Upper lobe of left lung (tissue), 6 donors: ENCODE results near the gene SRD5A1. TPM values are rescaled to one million over a fixed set of nuclear protein-coding genes. Genes with fewer than 3 reads are reported as not detected.

Experiments used
- ATAC-seq, 2 donors: fragments of 200-7000 bp; cut with Tn5 transposase; one replicate each; pipeline ENCODE4 v1.9.1; 2022; ENCODE audit warnings: mild to moderate bottlenecking in 2 of 2, moderate library complexity in 2 of 2; ENCODE audit not compliant: low FRiP score in 2 of 2
- DNase-seq, 2 donors: peaks; one replicate each; pipeline ENCODE4 v3.0.0-alpha.2; 2019 to 2020
- H3K27ac ChIP-seq, 4 donors: fragments of 200-600 bp; sonication (generic); one replicate each; pipeline ENCODE4 v1.5.1; 2016 to 2019
- H3K27me3 ChIP-seq, 4 donors: fragments of 200-600 bp; sonication (generic); one replicate each; pipeline ENCODE4 v1.5.1; 2017 to 2019
- H3K36me3 ChIP-seq, 4 donors: fragments of 200-600 bp; sonication (generic); one replicate each; pipeline ENCODE4 v1.5.1; 2016 to 2019
- H3K4me1 ChIP-seq, 4 donors: fragments of 200-600 bp; sonication (generic); one replicate each; pipeline ENCODE4 v1.5.1; 2018 to 2019
- H3K4me3 ChIP-seq, 4 donors: fragments of 200-600 bp; sonication (generic); one replicate each; pipeline ENCODE4 v1.5.1; 2017 to 2019; ENCODE audit warnings: mild to moderate bottlenecking in 2 of 4, moderate library complexity in 1 of 4
- H3K9me3 ChIP-seq, 4 donors: fragments of 200-600 bp; sonication (generic); one replicate each; pipeline ENCODE4 v1.5.1; 2018 to 2019
- EP300 ChIP-seq, 4 donors: sonication (generic); formaldehyde crosslinking; IDR thresholded peaks; one replicate each; pipeline ENCODE4 v1.5.1; 2017; ENCODE audit warnings: antibody characterized with exemption in 4 of 4, control low read depth in 2 of 4
- POLR2A ChIP-seq, 4 donors: fragments of 450-650 bp; IDR thresholded peaks; one replicate each; pipeline ENCODE4 v1.5.1; 2016 to 2017; ENCODE audit warnings: antibody characterized with exemption in 4 of 4, mild to moderate bottlenecking in 2 of 4
- POLR2AphosphoS5 ChIP-seq, 2 donors: sonication (generic); formaldehyde crosslinking; IDR thresholded peaks; one replicate each; pipeline ENCODE4 v1.5.1; 2017; ENCODE audit warnings: antibody characterized with exemption in 2 of 2
- WGBS, 2 donors: methylation state at CpG; one replicate each; pipeline ENCODE4 v1.1.5; 2017 to 2018; 5-methylcytosine and 5-hydroxymethylcytosine counted together
- total RNA-seq, 6 donors: library from RNA; depleted of rRNA in 4 of 6; stranded (reverse); fragments of >200 nt in 4 of 6; gene quantifications; one replicate each; pipeline versions ENCODE4 v1.1.0 to v1.2.1, GENCODE V29; 2016 to 2021
- TF ChIP-seq, protein P1 (sequence below), 6 experiments: fragments of 450-650 bp in 4 of 6; fragments of 200-600 bp in 2 of 6; sonication (generic) in 2 of 6; IDR thresholded peaks; one replicate each; pipeline ENCODE4 v1.5.1; 2016 to 2019; ENCODE audit warnings: antibody characterized with exemption in 6 of 6
- donor health status: DM: no; HTN: no; CAD: no; lungs with moderate emphysema.
- donor health status: DM: no; HTN: yes; CAD: no; lungs with severe emphysema.

The SRD5A1 gene
- total RNA-seq, 6 donors from 2014 or later: 3.1 to 10.8 (median 8.8) TPM

DNA sequence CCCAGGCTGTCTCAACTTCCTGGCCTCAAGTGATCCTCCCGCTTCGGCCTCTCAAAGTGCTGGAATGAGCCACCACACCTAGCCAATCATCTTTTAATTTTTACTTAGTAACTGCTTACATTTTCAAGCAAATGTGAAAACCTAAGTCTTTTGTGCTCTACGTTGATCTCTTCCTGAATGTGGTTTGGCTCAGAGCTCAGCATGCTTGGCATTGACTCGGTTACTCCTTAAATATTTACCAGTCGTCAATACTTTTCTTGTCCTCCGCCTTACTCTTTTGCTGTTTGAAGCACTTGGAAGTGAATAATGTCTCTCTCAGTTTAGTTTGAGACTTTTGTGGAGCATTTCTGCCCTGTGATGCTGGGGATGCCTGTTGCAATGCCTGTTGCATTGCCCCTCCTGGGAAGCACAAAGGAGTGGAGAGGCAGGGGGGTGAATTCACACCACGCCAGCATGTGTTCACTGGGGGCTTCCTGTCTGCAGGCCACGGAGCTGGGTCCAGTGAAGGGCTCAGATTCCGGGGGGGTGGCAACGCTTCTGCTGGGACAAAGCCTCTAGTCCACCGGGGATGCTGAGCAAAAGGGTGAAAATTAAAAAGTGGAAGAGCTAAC, 66.9 kb downstream of the SRD5A1 start:
- TF ChIP-seq EP300 (IDR thresholded peaks at IDR 0.05): no peak
- no peak overlapping the region for H3K27ac ChIP-seq
- H3K4me3 ChIP-seq: no peak overlapping the region
- H3K36me3 ChIP-seq: no peaks in the 10 kb centered on the region
- H3K4me1 ChIP-seq: peaks cover 11 to 17% (median 13%) of the 10 kb centered on the region in 4 donors
- DNase-seq (no peak), ATAC-seq (no peak)
- H3K9me3 ChIP-seq: no peaks in the 10 kb centered on the region
- 40 to 53% methylated on average over 11 of the region's 11 CpGs for WGBS, 2 donors
- H3K27me3 ChIP-seq: no peaks in the 10 kb centered on the region

DNA sequence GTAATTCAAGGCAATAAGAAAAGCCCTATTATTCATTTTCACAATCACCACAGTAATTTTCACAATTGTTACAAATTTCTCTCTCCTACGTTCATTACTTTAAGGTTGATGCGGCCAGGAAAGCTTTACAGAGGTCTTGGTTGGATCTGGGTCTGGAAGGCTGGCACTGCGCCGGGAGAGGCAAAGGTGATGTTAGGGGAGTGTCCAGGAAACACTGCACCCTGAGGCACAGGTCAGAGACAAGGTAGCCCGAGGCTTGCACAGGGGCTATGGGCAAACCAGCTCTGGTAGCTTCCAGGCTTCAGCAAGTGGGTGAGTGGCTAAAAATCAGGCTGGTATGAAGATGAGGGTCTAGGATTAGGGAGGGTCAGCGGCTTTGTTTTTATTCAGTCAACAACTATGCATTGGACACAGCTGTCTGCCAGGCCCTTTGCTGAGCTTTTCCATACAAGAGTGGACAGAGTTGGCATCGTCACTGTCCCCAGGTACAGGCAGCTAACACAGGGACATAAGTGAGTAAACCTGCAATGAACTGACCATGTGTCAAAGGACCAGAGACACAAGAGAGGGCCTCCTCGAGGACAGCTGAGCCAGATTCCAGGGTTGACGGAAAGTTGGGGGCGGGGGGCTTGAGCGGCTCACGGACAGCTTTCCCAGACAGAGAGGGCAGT, 67.6 kb downstream of the SRD5A1 start:
- Histone ChIP-seq H3K27me3 (no peaks in the 10 kb centered on the region), H3K4me1 (peaks cover 11 to 19% (median 13%) of the 10 kb centered on the region in 4 donors), H3K36me3 (no peaks in the 10 kb centered on the region), H3K9me3 (no peaks in the 10 kb centered on the region), H3K27ac (no peak overlapping the region), H3K4me3 (no peak overlapping the region)
- ATAC-seq: no peak
- no peak for DNase-seq
- TF ChIP-seq EP300 (IDR thresholded peaks at IDR 0.05) (no peak), POLR2AphosphoS5 (IDR thresholded peaks at IDR 0.05) (no peak), POLR2A (IDR thresholded peaks at IDR 0.05) (no peak)
- TF ChIP-seq, protein P1, sequence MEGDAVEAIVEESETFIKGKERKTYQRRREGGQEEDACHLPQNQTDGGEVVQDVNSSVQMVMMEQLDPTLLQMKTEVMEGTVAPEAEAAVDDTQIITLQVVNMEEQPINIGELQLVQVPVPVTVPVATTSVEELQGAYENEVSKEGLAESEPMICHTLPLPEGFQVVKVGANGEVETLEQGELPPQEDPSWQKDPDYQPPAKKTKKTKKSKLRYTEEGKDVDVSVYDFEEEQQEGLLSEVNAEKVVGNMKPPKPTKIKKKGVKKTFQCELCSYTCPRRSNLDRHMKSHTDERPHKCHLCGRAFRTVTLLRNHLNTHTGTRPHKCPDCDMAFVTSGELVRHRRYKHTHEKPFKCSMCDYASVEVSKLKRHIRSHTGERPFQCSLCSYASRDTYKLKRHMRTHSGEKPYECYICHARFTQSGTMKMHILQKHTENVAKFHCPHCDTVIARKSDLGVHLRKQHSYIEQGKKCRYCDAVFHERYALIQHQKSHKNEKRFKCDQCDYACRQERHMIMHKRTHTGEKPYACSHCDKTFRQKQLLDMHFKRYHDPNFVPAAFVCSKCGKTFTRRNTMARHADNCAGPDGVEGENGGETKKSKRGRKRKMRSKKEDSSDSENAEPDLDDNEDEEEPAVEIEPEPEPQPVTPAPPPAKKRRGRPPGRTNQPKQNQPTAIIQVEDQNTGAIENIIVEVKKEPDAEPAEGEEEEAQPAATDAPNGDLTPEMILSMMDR (IDR thresholded peaks at IDR 0.05): no peak
- WGBS, 2 donors: 82 to 86% methylated on average over 9 to 12 of the region's 12 CpGs

DNA sequence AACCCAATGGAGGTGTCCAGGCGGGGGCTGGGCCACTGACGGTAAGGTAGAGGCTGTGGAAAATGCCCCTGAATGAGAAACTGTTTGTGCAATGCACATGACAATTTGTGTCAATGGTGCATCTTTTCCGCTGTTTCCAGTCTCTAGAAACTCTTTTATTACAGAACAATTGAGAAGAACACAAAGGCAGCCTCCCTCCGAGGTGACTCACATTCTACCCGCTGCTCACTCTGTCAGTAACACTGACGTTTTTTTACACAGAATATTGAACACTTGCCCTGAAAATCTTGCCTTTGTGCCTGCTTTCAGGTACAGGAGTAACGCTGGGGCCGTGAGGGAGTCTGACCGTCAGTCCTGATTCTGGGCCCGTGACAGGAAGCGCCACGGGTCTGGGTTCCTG, 68.3 kb downstream of the SRD5A1 start:
- Histone ChIP-seq H3K4me3 (no peak overlapping the region), H3K27me3 (no peaks in the 10 kb centered on the region), H3K9me3 (no peaks in the 10 kb centered on the region), H3K36me3 (no peaks in the 10 kb centered on the region), H3K27ac (no peak overlapping the region), H3K4me1 (peaks cover 11 to 19% (median 13%) of the 10 kb centered on the region in 4 donors)
- TF ChIP-seq EP300 (IDR thresholded peaks at IDR 0.05): no peak
- TF ChIP-seq, protein P1 (IDR thresholded peaks at IDR 0.05): no peak
- TF ChIP-seq POLR2A (IDR thresholded peaks at IDR 0.05): no peak
- TF ChIP-seq POLR2AphosphoS5 (IDR thresholded peaks at IDR 0.05): no peak
- no peak for DNase-seq
- ATAC-seq: no peak
- WGBS, 2 donors: 80 to 83% methylated on average over 12 of the region's 12 CpGs

DNA sequence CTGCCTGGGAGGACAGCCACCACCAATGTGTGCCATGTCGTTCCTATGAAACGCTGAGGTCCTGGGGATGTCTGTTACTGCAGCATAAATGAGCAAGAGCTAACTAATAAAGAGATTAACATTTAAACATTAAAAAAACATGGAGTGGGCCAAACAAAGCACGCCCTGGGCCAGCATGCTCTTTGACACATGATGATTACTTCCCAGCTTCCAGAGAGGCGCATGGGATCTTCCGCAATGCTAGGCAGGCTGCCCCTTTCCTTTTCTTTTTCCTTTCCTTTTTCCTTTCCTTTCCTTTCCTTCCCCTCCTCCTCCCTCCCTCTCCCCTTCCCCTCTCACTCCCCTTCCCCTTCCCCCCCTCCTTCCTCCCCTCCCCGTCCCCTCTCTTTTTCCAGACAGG, 69.4 kb downstream of the SRD5A1 start:
- TF ChIP-seq, protein P1 (IDR thresholded peaks at IDR 0.05): no peak
- no peak for TF ChIP-seq POLR2A (IDR thresholded peaks at IDR 0.05)
- TF ChIP-seq POLR2AphosphoS5 (IDR thresholded peaks at IDR 0.05): no peak
- no peak for TF ChIP-seq EP300 (IDR thresholded peaks at IDR 0.05)
- DNase-seq (no peak), ATAC-seq (no peak)
- 94% methylated on average over 6 of the region's 6 CpGs for WGBS, 2 donors
- Histone ChIP-seq H3K9me3 (no peaks in the 10 kb centered on the region), H3K27ac (no peak overlapping the region), H3K4me1 (peaks cover 11 to 19% (median 13%) of the 10 kb centered on the region in 4 donors), H3K36me3 (no peaks in the 10 kb centered on the region), H3K4me3 (no peak overlapping the region), H3K27me3 (no peaks in the 10 kb centered on the region)

DNA sequence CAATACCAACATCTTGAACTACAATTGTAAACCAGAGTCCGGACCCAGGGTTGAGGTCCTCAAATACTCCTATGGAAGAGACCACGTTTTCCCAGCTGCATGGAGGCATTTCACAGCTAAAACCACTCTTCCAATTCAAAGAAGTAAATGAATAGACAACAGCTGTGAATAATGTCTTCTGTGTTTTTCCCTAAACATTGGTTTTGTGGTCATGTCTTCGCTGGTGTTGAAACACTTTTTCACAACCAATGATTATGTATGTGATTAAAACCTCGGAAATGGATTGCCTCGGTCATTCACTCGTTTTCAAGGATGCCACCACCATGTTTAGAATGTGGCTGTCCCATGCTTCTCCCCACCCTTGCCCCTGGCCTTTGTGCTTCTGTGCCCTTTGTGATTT, 70.6 kb downstream of the SRD5A1 start:
- Histone ChIP-seq H3K27me3 (no peaks in the 10 kb centered on the region), H3K4me3 (no peak overlapping the region), H3K4me1 (peaks cover 11 to 19% (median 13%) of the 10 kb centered on the region in 4 donors), H3K9me3 (no peaks in the 10 kb centered on the region), H3K36me3 (no peaks in the 10 kb centered on the region), H3K27ac (peak overlapping the region; percentile 62 to 87 (median 69))
- DNase-seq (no peak), ATAC-seq (no peak)
- WGBS, 2 donors: 57 to 61% methylated on average over 6 of the region's 6 CpGs
- TF ChIP-seq POLR2A (IDR thresholded peaks at IDR 0.05): no peak
- TF ChIP-seq, protein P1 (IDR thresholded peaks at IDR 0.05): no peak
- TF ChIP-seq EP300 (IDR thresholded peaks at IDR 0.05): no peak
- no peak for TF ChIP-seq POLR2AphosphoS5 (IDR thresholded peaks at IDR 0.05)
